ENCODE results near the gene KCNE4.
"Not testable (repeated sequence)": the region's sequence is repeated elsewhere in the genome, so short reads cannot be mapped to it uniquely, and the experiment has no call there.

The KCNE4 gene

DNA sequence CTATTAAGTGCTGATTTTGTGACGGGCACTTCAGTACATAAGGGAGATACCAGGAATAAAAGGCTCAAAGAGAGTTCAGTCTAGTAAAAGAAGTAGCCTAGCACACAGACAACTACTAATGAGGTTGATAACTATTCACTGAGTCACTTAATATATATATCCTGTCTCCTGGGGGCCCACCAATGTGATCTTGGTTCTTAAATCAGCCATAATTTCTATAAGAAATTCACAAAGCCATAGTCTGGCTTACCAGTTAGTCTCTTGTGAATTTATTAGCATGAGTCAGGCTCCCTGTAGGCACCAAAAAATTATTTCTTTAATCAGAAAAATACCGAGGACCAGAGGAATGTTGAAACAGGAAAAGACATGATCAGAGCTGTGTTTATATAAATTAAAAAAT, 10.4 kb downstream of the KCNE4 start:
- Mint-ChIP-seq H3K27ac (no peak overlapping the region), H3K27me3 (no peaks in the 10 kb centered on the region), H3K4me1 (no peaks in the 10 kb centered on the region), H3K9me3 (no peaks in the 10 kb centered on the region), H3K4me3 (no peak overlapping the region), H3K36me3 (no peaks in the 10 kb centered on the region)
- ATAC-seq = no peak

DNA sequence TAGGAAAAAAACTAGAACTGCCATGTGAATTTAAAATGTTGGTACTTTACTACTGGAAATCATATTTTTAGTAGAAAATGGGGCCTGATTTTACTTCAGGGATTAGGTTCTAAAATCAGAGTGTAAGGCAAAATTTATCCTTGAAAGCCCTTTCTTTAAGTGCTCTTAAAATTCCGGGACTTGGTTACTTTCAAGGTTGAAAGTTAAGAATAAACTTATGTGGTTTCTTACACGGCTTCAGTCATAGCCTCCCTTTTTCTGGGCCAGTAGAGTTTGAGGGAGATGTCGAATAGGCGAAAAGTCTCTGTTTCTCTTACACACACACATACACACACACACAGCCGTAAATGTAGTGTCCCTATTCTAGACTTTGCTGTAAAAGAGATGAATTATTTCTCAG, 13.1 kb downstream of the KCNE4 start:
- ATAC-seq = no peak
- no peaks in the 10 kb centered on the region for H3K27me3 Mint-ChIP-seq
- no peaks in the 10 kb centered on the region for H3K9me3 Mint-ChIP-seq
- H3K27ac Mint-ChIP-seq = no peak overlapping the region
- H3K4me1 Mint-ChIP-seq = no peaks in the 10 kb centered on the region
- H3K36me3 Mint-ChIP-seq = no peaks in the 10 kb centered on the region
- no peak overlapping the region for H3K4me3 Mint-ChIP-seq

DNA sequence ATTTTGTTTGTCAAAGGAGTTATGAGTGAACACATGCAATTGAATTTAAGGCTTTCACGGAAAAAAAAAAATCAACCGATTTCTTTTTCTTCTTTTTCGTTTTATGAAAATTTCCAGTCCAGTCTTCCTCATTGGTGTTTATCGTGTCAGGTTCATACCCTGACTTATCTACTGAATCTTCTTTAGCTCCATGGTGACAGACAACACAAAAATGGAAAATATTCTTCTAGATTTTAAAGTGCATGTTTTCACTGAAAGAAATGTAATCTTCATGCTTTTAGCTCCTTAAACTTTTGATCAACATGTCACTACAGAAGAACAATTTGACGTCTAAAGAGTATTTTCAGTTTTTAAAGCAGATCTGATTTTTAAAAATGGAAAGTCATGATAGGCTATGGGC, 14.7 kb downstream of the KCNE4 start:
- Mint-ChIP-seq H3K9me3 (no peaks in the 10 kb centered on the region), H3K4me1 (no peaks in the 10 kb centered on the region), H3K27me3 (no peaks in the 10 kb centered on the region), H3K27ac (no peak overlapping the region), H3K36me3 (no peaks in the 10 kb centered on the region), H3K4me3 (no peak overlapping the region)
- no peak for ATAC-seq

DNA sequence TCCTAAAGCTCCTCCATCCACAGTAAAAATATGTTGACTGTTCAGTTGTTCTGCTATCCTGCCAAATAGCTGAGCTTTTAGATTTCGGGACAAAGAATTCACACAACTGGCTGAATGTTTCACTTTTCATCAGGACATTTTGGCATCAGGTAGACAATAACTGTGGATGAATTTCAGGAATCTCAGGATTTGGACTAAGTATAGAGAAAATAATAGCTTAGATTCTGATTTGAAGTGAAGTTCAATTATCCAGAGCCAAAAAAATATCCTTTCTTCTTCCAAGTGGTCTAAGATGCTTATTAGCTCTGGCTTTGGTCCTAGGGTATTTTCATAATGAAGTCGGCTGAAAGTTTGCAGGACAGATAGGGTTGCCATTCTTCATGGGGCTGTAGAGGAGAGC, 16.1 kb downstream of the KCNE4 start:
- no peak for ATAC-seq

GRCh38 chr2:223069465-223069864, 17.5 kb downstream of the KCNE4 start:
- Mint-ChIP-seq H3K4me3 (no peak overlapping the region), H3K4me1 (no peaks in the 10 kb centered on the region), H3K27me3 (no peaks in the 10 kb centered on the region), H3K36me3 (no peaks in the 10 kb centered on the region), H3K27ac (no peak overlapping the region), H3K9me3 (no peaks in the 10 kb centered on the region)
- ATAC-seq = no peak

More for the DNA sequence above, 16.1 kb downstream of the KCNE4 start:
- H3K4me1 Mint-ChIP-seq = no peaks in the 10 kb centered on the region
- H3K36me3 Mint-ChIP-seq = no peaks in the 10 kb centered on the region
- no peaks in the 10 kb centered on the region for H3K27me3 Mint-ChIP-seq
- H3K4me3 Mint-ChIP-seq = no peak overlapping the region
- H3K27ac Mint-ChIP-seq = no peak overlapping the region
- H3K9me3 Mint-ChIP-seq = no peaks in the 10 kb centered on the region

- no peak for ATAC-seq
- Mint-ChIP-seq H3K9me3 (no peaks in the 10 kb centered on the region), H3K4me1 (no peaks in the 10 kb centered on the region), H3K27me3 (no peaks in the 10 kb centered on the region), H3K27ac (no peak overlapping the region), H3K36me3 (no peaks in the 10 kb centered on the region), H3K4me3 (no peak overlapping the region)
Observed at GRCh38 chr2:223069988-223070387, 18.0 kb downstream of the KCNE4 start.

DNA sequence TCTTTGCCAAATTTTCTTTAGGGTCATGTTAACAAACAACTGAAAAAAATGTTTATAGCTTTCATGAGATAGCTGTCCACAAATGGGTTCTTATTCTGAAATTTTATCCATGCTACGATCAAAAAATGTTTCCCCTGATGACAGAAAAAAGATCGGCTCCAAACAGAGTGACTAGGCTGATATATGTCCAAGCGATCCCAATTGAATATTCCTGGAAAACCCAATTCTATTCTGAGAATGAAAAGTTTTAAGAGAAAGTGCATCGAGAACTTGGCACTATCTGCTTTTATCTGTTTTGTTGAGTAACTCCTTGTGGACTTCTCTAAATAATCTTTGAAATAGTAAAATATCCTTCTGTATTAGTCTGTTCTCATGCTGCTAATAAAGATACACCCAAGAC, 19.1 kb downstream of the KCNE4 start:
- H3K4me1 Mint-ChIP-seq = no peaks in the 10 kb centered on the region
- H3K36me3 Mint-ChIP-seq = no peaks in the 10 kb centered on the region
- no peaks in the 10 kb centered on the region for H3K27me3 Mint-ChIP-seq
- H3K27ac Mint-ChIP-seq = no peak overlapping the region
- H3K9me3 Mint-ChIP-seq = no peaks in the 10 kb centered on the region
- ATAC-seq = no peak
- no peak overlapping the region for H3K4me3 Mint-ChIP-seq

DNA sequence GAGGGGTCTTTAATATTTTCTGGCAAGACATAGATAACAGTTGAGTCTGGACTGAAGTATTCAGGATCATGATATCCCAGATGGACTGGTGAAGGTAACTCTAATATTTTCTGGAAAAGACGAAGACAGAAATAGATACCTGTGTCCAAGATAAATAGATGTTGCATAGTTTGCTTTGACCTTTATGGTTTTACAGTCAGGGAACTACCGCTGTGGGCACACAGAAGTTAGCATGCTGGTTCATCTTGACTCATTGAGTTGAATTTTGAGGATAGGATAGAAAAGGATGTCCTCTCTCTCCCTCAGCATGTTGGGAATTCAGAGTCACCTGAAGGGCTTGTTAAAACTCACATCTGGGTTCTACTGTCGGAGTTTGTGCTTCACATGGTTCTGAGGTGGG, 20.8 kb downstream of the KCNE4 start:
- Mint-ChIP-seq H3K9me3 (no peaks in the 10 kb centered on the region), H3K27me3 (no peaks in the 10 kb centered on the region), H3K4me1 (no peaks in the 10 kb centered on the region), H3K27ac (no peak overlapping the region), H3K4me3 (no peak overlapping the region), H3K36me3 (no peaks in the 10 kb centered on the region)
- ATAC-seq = no peak

DNA sequence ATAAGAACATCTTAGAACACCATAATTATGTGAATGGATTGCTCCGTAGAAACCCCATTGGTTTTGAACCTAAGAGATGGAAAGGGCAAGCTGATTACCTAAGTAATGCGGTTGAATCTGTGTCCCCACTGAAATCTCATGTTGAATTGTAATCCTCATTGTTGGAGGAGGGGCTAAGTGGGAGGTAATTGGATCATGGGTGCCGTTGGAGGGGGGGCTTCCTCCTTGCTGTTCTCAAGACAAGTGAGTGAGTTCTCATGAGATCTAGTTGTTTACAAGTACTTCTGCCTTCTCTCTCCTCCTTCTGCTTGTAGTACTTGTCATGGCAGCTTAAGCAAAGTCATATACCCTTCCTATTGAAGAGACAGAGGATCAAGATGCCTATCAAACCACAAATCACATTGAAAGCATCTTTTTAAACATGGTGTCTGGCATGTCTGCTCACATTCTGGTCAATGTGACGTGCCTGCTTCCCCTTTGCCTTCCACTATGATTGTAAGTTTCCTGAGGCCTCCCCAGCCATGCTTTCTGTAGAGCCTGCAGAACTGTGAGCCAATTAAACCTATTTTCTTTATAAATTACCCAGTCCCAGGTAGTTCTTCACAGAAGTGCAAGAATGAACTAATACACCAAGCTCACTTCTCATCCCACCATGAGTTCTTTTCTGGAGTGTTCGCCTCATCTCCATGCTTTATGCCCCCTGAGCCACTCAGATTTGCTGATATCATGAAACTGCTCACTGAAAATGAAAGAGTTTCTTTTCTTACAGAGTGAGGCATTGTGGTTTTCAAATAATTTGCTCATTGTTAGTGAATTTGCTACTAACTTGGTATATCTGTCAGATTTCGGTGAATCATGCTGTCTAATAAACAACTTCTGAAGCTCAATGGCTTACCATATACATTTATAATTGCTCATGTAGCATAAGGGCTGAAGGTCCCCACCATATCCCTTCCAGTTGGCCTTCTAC, 23.6 kb downstream of the KCNE4 start:
- Mint-ChIP-seq H3K4me1 (no peaks in the 10 kb centered on the region), H3K27ac (no peak overlapping the region), H3K27me3 (no peaks in the 10 kb centered on the region), H3K9me3 (no peaks in the 10 kb centered on the region), H3K4me3 (no peak overlapping the region), H3K36me3 (no peaks in the 10 kb centered on the region)
- no peak for ATAC-seq

DNA sequence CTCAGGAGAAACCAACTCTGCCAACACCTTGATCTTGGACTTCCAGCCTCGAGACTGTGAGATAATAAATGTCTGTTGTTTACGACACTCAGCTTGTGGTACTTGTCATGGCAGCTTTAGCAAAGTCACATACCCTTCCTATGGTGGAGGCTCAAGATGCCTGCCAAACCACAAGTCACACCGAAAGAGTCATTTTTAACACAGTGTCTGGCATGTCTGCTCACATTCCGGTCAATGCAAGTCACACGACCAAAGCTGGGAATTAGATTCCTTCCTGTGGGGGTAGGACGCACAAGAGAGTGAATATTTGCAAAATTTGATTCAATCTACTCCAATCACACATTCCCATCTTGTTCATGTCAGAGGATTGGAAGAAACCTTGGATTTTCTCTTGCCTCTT, 24.6 kb downstream of the KCNE4 start:
- H3K4me3 Mint-ChIP-seq = no peak overlapping the region
- no peak for ATAC-seq
- H3K36me3 Mint-ChIP-seq = no peaks in the 10 kb centered on the region
- H3K27me3 Mint-ChIP-seq = no peaks in the 10 kb centered on the region
- no peak overlapping the region for H3K27ac Mint-ChIP-seq
- no peaks in the 10 kb centered on the region for H3K4me1 Mint-ChIP-seq
- peaks cover 3% of the 10 kb centered on the region for H3K9me3 Mint-ChIP-seq

DNA sequence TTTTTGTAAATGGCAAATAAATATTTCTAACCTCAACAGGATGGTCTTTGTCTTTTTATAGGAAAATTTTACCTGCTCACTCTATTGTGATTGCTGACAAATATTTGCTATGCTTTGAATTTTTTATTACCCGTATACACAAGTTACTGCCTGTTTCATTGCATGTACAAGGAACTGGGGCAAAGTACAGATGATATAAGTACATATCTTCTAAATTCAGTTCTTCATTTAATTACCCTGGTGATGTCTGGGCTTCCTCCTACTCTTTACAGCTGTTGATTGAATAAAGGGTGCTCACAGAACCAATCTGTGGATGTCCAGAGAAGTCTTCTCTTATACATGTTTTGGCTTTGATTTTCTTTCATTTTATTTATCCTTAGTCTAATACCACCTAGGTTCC, 26.5 kb downstream of the KCNE4 start:
- no peaks in the 10 kb centered on the region for H3K27me3 Mint-ChIP-seq
- H3K27ac Mint-ChIP-seq = no peak overlapping the region
- H3K4me3 Mint-ChIP-seq = no peak overlapping the region
- no peaks in the 10 kb centered on the region for H3K4me1 Mint-ChIP-seq
- H3K9me3 Mint-ChIP-seq = peaks cover 3% of the 10 kb centered on the region
- no peaks in the 10 kb centered on the region for H3K36me3 Mint-ChIP-seq
- no peak for ATAC-seq

DNA sequence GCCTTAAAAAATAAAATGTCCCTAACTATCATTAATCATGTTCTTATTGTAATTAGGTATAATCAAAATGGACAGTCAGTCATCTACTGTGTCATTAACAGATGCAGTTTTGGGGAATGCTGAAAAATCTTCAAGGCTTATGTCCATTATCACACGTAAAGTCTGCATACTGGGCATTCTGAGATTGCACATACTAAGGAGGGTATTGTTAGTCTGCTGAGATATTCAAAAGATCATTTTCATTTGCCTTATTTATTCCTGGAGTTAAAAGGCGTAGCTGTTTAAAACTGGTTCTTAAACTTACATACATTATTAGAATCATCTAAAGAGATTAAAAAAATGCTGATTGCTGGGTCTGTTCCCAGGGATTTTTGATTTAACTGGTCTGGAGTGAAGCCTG, 27.4 kb downstream of the KCNE4 start:
- no peak for ATAC-seq
- H3K27me3 Mint-ChIP-seq = no peaks in the 10 kb centered on the region
- peaks cover 3% of the 10 kb centered on the region for H3K9me3 Mint-ChIP-seq
- H3K27ac Mint-ChIP-seq = no peak overlapping the region
- no peaks in the 10 kb centered on the region for H3K4me1 Mint-ChIP-seq
- no peak overlapping the region for H3K4me3 Mint-ChIP-seq
- H3K36me3 Mint-ChIP-seq = no peaks in the 10 kb centered on the region

DNA sequence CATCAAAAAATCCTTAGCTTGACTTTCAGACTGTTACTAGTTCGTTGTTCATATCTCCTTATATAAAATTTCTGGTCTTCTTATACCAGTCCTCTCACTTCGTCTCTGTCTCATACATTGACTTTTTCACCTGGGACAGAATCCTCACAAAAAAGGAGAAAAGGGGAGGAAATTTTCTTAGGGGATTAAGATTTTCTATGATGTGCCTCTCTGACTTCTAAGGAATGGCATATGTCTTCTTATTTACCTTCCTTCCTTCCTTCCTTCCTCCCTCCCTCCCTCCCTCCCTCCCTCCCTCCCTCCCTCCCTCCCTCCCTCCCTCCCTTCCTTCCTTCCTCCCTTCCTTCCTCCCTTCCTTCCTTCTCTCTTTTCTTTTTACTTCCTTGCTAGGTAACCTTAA, 27.9 kb downstream of the KCNE4 start:
- H3K36me3 Mint-ChIP-seq = no peaks in the 10 kb centered on the region
- no peaks in the 10 kb centered on the region for H3K27me3 Mint-ChIP-seq
- ATAC-seq = no peak

DNA sequence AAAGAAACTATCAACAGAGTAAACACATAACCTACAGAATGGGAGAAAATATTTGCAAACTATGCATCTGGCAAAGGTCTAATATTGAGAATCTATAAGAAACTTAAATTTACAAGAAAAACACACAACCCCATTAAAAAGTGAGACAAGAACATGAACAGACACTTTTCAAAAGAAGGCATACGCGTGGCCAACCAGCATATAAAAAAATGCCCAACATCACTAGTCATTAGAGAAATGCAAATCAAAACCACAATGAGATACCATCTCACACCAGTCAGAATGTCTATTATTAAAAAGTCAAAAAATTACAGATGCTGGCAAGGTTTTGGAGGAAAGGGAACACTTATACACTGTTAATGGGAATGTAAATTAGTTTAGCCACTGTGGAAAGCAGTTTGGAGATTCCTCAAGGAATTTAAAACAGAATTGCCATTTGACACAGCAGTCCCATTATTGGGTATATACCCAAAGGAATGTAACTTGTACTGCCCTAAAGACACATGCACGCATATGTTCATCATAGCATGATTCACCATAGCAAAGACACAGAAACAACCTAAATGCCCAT, 28.9 kb downstream of the KCNE4 start:
- H3K4me3 Mint-ChIP-seq, H3K9me3 Mint-ChIP-seq, H3K27ac Mint-ChIP-seq, H3K4me1 Mint-ChIP-seq, H3K27me3 Mint-ChIP-seq, H3K36me3 Mint-ChIP-seq, ATAC-seq: not testable (repeated sequence)

More for the DNA sequence above, 27.9 kb downstream of the KCNE4 start:
- Mint-ChIP-seq H3K4me1 (no peaks in the 10 kb centered on the region), H3K27ac (no peak overlapping the region), H3K9me3 (peaks cover 3% of the 10 kb centered on the region), H3K4me3 (no peak overlapping the region)

DNA sequence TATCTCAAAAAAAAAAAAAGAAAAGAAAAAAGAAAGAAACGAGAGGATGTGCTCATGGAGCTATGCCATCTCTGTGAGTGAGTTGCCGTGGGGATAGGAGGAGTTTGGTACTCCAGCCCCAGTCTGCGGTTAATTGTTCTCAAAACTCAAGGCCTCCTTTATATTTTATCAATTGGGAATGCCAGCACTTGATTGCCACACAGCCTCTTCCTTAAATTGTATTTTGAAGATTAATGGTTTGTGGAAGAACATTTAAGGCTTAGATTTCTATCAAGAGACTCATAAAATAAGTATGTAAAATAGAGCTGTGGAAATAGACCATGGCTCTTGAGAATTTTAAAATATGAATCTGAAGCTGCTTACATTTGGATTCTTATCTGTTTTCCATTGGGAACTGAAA, 29.8 kb downstream of the KCNE4 start:
- Mint-ChIP-seq H3K27ac (no peak overlapping the region), H3K27me3 (no peaks in the 10 kb centered on the region), H3K4me3 (no peak overlapping the region), H3K36me3 (no peaks in the 10 kb centered on the region), H3K4me1 (no peaks in the 10 kb centered on the region), H3K9me3 (peaks cover 3% of the 10 kb centered on the region)
- ATAC-seq = no peak

DNA sequence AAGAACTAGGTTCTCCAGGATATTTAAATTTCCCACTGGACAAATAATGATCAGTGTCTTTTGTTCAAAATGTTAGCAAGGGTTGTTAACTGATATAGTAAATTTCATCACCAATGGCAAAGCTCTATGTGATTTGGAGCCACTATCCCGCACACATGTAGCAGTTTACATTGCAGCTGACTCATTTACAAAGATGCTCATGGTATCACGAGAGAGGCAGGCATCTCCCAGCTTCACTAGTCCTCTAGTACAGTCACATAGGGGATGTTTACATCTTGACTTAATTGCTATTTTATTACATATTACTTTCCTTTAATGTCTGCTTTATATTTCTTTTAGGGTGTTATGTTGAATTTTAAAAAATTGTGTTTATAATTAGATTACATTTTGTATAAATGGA, 30.7 kb downstream of the KCNE4 start:
- Mint-ChIP-seq H3K4me1 (no peaks in the 10 kb centered on the region), H3K9me3 (peaks cover 3% of the 10 kb centered on the region), H3K36me3 (no peaks in the 10 kb centered on the region), H3K27ac (no peak overlapping the region), H3K27me3 (no peaks in the 10 kb centered on the region), H3K4me3 (no peak overlapping the region)
- ATAC-seq = no peak

All from stimulated activated memory B cell treated with anti-CD40 and anti-IgM and Interleukin-4, amounts not matched to agents 10 μg/mL and 1 μg/mL and 100 μg/mL, for 72 hours (primary cell).